Epidermal melanocyte (primary cell): ENCODE data around the gene PCDHGB1.
"Not testable (repeated sequence)": the region's sequence is repeated elsewhere in the genome, so short reads cannot be mapped to it uniquely, and the experiment has no call there.

ENCODE experiments used
- DNase-seq: peaks from one replicate; pipeline ENCODE4 v3.0.0; 2011; ENCODE audit warnings: low spot score; ENCODE audit not compliant: insufficient read length

Gene PCDHGB1

GRCh38 chr5:141382469-141383294, 32.8 kb downstream of the PCDHGB1 start, which contains the start of gene PCDHGA7:
Gene PCDHGA7 (plus strand): TSS chr5:141382742. CDS start chr5:141382900, 158 bp downstream.
- no peak for DNase-seq

DNA sequence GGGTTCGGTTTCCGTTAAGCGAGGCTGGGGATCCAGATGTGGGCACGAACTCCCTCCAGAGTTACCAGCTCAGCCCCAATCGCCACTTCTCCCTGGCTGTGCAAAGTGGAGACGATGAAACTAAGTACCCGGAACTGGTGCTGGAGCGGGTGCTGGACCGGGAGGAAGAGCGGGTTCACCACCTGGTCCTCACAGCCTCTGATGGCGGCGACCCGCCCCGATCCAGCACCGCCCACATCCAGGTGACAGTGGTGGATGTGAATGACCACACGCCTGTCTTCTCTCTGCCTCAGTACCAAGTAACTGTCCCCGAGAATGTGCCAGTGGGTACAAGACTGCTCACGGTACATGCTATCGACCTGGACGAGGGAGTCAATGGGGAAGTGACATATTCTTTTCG, 33.4 kb downstream of the PCDHGB1 start:
- no peak for DNase-seq

DNA sequence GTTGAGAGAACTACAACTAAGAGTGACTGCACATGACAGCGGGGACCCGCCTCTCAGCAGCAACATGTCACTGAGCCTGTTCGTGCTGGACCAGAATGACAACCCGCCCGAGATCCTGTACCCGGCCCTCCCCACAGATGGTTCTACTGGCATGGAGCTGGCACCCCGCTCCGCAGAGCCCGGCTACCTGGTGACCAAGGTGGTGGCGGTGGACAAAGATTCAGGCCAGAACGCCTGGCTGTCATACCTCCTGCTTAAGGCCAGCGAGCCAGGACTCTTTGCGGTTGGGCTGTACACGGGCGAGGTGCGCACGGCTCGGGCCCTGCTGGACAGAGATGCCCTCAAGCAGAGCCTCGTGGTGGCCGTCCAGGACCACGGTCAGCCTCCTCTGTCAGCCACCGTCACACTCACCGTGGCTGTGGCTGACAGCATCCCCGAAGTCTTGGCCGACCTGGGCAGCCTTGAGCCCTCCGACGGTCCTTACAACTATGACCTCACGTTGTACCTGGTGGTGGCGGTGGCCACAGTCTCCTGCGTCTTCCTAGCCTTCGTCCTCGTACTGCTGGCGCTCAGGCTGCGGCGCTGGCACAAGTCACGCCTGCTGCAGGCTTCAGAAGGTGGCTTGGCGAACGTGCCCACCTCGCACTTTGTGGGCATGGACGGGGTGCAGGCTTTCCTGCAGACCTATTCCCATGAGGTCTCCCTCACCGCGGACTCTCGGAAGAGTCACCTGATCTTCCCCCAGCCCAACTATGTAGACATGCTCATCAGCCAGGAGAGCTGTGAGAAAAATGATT, 34.8 kb downstream of the PCDHGB1 start:
- DNase-seq = no peak

GRCh38 chr5:141387557-141388311, 37.8 kb downstream of the PCDHGB1 start, which contains the start of gene PCDHGB4:
Gene PCDHGB4 (plus strand): TSS chr5:141387698. CDS start chr5:141387885, 187 bp downstream.
- DNase-seq = not testable (repeated sequence)

- no peak for DNase-seq
Measured at GRCh38 chr5:141388661-141389060, 38.8 kb downstream of the PCDHGB1 start.

- no peak for DNase-seq
Measured at GRCh38 chr5:141389153-141390042, 39.5 kb downstream of the PCDHGB1 start.

GRCh38 chr5:141392429-141393198, 42.7 kb downstream of the PCDHGB1 start, which contains the start of gene PCDHGA8:
Gene PCDHGA8 (plus strand): TSS chr5:141392633. CDS start chr5:141392814, 181 bp downstream.
- no peak for DNase-seq

DNA sequence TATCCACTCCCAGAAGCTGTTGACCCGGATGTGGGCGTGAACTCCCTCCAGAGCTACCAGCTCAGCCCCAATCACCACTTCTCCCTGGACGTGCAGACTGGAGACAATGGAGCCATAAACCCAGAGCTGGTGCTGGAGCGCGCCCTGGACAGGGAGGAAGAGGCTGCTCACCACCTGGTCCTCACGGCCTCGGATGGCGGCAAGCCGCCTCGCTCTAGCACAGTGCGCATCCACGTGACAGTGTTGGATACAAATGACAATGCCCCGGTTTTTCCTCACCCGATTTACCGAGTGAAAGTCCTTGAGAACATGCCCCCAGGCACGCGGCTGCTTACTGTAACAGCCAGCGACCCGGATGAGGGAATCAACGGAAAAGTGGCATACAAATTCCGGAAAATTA, 43.4 kb downstream of the PCDHGB1 start:
- DNase-seq = no peak

GRCh38 chr5:141394401-141395187, 44.7 kb downstream of the PCDHGB1 start:
- not testable (repeated sequence) for DNase-seq

- DNase-seq = not testable (repeated sequence)
Measured at GRCh38 chr5:141397756-141398551, 48.1 kb downstream of the PCDHGB1 start, which contains the start of gene PCDHGB5. Gene PCDHGB5 (plus strand): TSS chr5:141397947. CDS start chr5:141398128, 181 bp downstream.

DNA sequence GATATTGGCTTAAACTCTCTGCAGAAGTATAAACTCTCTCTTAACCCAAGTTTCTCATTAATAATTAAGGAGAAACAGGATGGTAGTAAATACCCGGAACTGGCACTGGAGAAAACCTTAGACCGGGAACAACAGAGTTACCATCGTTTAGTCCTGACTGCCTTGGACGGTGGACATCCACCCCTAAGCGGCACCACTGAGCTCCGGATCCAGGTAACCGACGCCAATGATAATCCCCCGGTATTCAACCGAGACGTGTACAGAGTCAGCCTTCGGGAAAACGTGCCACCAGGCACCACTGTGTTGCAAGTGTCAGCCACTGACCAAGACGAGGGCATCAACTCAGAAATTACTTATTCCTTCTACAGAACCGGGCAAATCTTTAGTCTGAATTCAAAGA, 48.7 kb downstream of the PCDHGB1 start:
- no peak for DNase-seq

DNA sequence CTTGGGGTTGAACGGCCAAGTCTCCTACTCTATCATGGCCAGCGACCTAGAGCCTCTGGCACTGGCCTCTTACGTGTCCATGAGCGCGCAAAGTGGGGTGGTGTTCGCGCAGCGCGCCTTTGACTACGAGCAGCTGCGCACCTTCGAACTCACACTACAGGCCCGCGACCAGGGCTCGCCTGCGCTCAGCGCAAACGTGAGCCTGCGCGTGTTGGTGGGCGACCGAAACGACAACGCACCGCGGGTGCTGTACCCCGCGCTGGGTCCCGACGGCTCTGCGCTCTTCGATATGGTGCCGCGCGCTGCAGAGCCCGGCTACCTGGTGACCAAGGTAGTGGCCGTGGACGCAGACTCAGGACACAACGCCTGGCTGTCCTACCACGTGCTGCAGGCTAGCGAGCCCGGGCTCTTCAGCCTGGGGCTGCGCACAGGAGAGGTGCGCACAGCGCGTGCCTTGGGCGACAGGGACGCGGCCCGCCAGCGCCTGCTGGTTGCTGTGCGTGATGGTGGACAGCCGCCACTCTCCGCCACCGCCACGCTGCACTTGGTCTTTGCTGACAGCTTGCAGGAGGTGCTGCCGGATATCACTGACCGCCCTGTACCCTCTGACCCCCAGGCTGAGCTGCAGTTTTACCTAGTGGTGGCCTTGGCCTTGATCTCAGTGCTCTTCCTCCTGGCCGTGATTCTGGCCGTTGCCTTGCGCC, 49.8 kb downstream of the PCDHGB1 start:
- no peak for DNase-seq
